Fibroblast of mammary gland (primary cell): ENCODE data around the gene PRXL2B.

Source experiments
- DNase-seq: peaks from one replicate; pipeline ENCODE4 v3.0.0-alpha.2; 2010; ENCODE audit warnings: low read depth
- H3K4me3 ChIP-seq: 2 replicates; pipeline ENCODE4 v1.5.1; 2011; ENCODE audit warnings: low read depth, mild to moderate bottlenecking, low read length, moderate library complexity; ENCODE audit not compliant: control insufficient read depth
- CTCF ChIP-seq: conservative IDR thresholded peaks from 2 replicates; pipeline ENCODE4 v1.5.1; 2011; ENCODE audit warnings: low read depth, low read length, inconsistent platforms; ENCODE audit not compliant: control insufficient read depth, insufficient read depth

Gene PRXL2B

GRCh38 chr1:2628191-2628932 is 41.8 kb downstream of the PRXL2B start:
- no peak for DNase-seq
- TF ChIP-seq CTCF, result no peak
- H3K4me3 ChIP-seq, result no peak overlapping the region

GRCh38 chr1:2628933-2629626 is 42.5 kb downstream of the PRXL2B start:
- DNase-seq, result no peak
- no peak overlapping the region for H3K4me3 ChIP-seq
- TF ChIP-seq CTCF, result no peak

DNA sequence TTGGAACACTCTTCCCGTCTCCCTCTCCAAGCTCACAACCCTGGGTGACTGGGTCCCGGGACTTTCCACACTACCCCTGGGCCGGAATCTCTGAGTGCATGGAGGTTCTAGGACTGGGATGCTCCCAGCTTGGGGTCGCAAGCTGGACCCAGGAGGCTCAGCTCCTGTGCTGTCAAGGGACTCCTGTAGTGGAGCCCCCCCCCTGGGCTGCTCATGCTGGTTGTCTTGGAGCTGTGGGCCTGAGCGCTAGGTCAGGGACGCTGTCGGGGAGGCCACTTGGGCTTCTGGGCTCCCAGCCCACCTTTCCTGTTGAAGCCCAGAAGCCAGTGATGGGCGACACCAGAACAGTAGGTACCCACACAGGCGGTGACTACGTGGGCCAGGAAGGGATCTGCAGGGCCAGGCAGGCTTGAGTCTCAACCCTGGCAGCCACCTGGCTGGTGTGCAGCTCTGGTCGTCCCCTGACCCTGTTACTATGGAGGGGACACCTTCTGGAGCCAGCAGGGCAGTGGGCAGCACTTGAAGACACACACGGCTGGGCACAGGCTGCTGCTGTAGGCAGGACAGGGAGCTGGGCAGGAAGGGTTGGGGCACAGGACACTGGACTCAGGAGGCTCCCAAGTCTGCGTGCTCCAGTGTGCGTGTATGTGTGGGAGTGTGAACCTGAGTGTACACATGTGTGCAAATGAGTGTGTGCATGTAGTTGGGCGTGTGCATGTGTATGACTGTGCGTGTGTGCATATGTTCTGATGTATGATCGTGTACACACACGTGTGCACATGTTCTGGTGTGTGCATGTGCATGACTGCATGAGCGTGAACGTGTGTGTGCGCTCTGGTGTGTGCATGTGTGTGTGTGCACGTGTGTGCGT is 43.3 kb downstream of the PRXL2B start:
- no peak for DNase-seq
- H3K4me3 ChIP-seq, result no peak overlapping the region
- TF ChIP-seq CTCF, result no peak

DNA sequence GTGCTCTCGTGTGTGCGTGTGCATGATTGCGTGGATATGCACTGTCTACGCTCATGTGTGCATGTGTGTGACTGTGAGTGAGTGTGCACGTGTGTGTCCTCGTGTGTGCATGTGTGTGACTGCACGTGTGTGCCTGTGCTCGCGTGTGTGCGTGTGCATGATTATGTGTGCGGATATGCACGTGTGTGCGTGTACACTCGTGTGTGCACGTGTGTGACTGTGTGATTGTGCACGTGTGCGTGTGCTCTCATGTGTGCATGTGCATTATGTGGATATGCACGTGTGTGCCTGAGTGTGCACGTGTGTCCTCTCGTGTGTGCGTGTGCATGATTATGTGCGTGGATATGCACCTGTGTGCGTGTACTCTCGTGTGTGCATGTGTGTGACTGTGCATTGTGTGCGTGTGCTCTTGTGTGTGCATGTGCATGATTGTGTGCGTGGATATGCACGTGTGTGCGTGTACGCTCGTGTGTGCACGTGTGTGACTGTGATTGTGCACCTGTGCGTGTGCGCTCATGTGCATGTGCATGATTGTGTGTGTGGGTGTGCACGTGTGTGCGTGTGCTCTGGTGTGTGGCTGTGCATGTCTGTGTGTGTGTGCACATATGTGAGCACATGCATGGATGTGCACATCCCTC is 44.0 kb downstream of the PRXL2B start:
- TF ChIP-seq CTCF, result no peak
- DNase-seq, result no peak
- no peak overlapping the region for H3K4me3 ChIP-seq

DNA sequence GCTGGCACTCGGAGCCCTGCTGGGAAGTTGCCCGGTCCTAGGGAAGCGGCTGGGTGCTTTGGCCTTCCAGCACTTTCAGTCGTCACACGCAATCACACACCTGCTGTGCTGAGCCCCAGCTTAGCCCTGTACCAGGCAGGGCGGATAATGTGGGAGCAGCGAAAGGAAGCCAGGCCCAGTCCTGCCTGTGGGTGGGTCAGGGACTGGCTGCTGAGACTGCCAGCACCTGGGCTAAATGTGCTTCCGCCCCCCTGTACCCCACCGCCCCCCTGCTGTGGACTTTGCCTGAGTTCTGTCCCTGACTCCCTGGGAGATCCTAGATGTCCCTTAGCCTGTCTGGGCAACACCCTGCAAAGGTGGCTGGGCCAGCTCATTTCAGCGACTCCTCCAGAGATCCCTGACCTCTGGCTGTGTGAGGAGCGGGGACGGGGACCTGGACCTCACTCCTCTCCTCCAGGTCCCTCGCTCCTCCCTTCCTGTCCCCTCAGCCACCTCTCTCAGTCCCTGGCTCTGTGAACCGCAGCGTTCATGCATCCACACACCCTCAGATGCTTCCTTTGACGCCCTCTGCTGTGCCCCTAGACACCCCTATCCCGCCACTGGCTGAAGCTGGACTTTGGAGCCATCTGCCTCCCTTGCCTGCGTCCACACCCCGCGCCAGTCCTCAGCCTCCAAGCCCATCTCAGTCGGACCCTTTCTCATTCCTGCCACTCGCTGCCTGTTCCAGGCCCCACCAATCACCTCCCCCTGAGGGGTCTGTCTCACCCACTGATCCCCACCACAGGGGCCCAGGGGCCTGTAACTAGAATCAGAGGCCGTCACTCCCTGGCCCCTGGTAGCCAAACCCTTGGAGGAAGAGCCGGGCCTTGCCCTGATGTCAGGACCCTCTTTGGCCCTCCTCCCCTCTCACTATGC is 44.8 kb downstream of the PRXL2B start:
- no peak for DNase-seq
- no peak for TF ChIP-seq CTCF
- H3K4me3 ChIP-seq, result no peak overlapping the region
